Fibroblast of lung (primary cell): Measurements from ENCODE around the gene C1QL1.
A peak's percentile ranks its signal among the peaks of the same experiment; 100 is the strongest.

Source experiments
- EZH2 ChIP-seq: IDR thresholded peaks from 2 replicates; pipeline ENCODE4 v1.5.1; 2012; ENCODE audit warnings: low read length, control low read depth, mild to moderate bottlenecking; ENCODE audit errors: missing control alignments
- TF ChIP-seq, protein P1 (sequence below), 2 donors: IDR thresholded peaks in 1 of 2; conservative IDR thresholded peaks in 1 of 2; 1 replicate in 1 of 2; 2 replicates in 1 of 2; pipeline ENCODE4 v1.5.1; 2011 to 2012; ENCODE audit warnings: low read length in 2 of 2, control low read depth in 1 of 2, inconsistent platforms in 1 of 2, low read depth in 1 of 2, mild to moderate bottlenecking in 1 of 2

DNA sequence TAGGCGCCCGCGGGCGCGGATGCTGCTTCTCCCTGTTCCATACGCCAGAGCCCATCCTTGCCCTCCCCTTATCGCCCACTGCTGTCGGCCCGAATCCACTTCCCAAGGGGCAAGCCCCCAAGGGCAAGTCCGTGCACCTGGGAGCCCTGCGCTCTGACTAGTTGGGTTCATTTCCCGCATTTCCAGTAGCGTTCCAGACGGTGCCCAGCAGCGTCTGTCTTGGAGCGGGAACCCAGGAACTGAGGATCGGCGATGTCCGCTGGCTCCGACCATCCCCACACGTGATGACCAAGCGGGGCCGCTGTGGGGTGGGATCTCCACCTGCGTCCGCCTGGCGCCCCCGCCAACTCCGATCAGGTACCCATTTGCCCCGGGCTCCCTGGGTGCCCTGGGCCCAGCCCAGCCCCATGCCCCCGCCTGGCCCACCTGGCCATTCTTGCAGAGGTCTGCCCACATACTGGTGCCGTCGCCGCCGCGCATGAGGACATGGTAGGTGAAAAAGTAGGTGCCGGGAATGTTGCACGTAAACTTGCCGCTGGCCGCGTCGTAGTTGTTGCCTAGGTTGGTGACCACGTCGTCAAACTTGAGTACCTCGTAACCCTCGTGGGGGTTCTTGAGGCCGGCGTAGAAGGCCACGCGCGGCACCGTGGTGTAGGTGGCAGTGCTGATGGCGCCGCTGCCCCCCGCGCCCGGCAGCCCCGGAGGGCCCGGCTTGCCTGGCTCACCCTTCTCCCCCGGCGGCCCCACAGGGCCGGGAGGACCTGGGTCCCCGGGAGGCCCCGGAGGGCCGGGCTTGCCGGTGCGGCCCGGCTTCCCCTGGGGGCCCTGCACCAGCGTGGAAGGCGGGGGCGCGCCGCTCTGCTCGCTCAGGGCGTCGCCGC, 837 bp downstream of the C1QL1 start:
- TF ChIP-seq, protein P1, sequence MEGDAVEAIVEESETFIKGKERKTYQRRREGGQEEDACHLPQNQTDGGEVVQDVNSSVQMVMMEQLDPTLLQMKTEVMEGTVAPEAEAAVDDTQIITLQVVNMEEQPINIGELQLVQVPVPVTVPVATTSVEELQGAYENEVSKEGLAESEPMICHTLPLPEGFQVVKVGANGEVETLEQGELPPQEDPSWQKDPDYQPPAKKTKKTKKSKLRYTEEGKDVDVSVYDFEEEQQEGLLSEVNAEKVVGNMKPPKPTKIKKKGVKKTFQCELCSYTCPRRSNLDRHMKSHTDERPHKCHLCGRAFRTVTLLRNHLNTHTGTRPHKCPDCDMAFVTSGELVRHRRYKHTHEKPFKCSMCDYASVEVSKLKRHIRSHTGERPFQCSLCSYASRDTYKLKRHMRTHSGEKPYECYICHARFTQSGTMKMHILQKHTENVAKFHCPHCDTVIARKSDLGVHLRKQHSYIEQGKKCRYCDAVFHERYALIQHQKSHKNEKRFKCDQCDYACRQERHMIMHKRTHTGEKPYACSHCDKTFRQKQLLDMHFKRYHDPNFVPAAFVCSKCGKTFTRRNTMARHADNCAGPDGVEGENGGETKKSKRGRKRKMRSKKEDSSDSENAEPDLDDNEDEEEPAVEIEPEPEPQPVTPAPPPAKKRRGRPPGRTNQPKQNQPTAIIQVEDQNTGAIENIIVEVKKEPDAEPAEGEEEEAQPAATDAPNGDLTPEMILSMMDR (conservative IDR thresholded peaks at IDR 0.05 in 1 of 2, IDR thresholded peaks at IDR 0.05 in 1 of 2; ENCODE audit: low read depth in 1 of 2, low read length in 2 of 2): no peak
- TF ChIP-seq EZH2: peak; percentile 100
